Measurements from ENCODE around the gene MAGEA10. TPM values are rescaled to one million over a fixed set of nuclear protein-coding genes. Genes with fewer than 3 reads are reported as not detected.

Gene MAGEA10
- total RNA-seq, 1 donor from 2014 or later: not detected

Other genes with a start within 250 kb of the MAGEA10 start
- not detected for gene MAGEA4, start 225.7 kb downstream of the MAGEA10 start, total RNA-seq
- 85.0 TPM for gene GABRE, start 163.9 kb downstream of the MAGEA10 start, total RNA-seq

Measured in mucosa of gallbladder (tissue), 1 donor.